ENCODE measurements around the gene IL20.
"Not testable (repeated sequence)": the region's sequence is repeated elsewhere in the genome, so short reads cannot be mapped to it uniquely, and the experiment has no call there.

IL20 gene

GRCh38 chr1:206846487-206846886 is 18.9 kb upstream of the IL20 start:
- no peak for DNase-seq

DNA sequence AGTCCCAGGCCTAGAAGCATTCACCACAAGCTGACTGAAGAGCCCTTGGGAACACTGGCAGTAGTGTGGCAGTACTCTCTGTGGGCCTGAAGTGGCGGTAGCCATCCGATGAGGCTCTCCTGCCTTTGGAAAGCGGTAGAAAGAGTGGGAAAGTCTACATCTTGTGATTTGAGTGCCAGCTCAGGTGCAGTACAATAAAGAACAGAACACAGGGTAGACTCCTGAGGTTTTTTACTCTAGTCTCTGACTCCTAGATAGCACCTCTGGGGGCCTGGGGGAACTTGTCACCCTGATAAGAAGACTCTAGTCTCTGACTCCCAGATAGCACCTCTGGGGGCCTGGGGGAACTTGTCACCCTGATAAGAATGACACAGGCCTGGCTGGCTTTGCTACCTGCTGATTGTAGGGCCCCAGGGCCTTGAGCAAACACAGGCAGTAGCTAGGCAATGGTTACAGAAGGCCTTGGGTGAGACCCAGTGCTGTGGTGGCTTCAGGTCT is 18.0 kb upstream of the IL20 start:
- no peak for DNase-seq

DNA sequence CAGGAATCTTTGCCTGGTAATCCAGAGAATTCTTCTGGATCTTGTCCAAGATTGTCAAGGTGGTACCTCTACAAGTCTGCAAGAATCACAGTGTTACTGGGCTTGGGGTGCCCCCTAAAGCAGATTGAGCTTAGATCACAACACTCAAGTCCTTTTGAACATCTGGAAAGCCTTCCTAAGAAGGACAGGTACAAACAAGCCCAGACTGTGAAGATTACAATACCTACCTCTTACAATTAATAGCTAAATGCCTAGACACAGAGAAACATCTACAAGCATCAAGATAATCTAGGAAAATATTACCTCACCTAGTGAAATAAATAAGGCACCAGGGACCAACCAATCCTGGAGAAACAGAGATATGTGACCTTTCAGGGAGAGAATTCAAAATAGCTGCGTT is 17.5 kb upstream of the IL20 start:
- DNase-seq = no peak

DNA sequence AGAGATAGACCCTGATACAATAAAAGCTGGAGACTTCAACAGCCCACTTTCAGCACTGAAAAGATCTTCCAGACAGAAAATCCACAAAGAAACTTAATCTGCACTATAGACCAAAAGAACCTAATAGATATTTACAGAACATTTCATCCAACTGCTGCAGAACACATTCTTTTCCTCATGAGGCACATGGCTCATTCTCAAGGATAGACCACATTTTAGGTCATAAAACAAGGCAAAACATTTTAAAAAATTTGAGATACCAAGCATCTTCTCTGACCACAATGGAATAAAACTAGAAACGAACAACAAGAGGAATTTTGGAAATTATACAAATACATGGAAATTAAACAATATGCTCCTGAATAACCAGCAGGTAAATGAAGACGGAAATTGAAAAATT is 15.0 kb upstream of the IL20 start:
- DNase-seq = no peak

- DNase-seq = no peak
Measured at GRCh38 chr1:206851341-206852010, 13.9 kb upstream of the IL20 start.

GRCh38 chr1:206852662-206853061 is 12.8 kb upstream of the IL20 start:
- DNase-seq = not testable (repeated sequence)

- not testable (repeated sequence) for DNase-seq
Measured at GRCh38 chr1:206853696-206854095, 11.7 kb upstream of the IL20 start.

DNA sequence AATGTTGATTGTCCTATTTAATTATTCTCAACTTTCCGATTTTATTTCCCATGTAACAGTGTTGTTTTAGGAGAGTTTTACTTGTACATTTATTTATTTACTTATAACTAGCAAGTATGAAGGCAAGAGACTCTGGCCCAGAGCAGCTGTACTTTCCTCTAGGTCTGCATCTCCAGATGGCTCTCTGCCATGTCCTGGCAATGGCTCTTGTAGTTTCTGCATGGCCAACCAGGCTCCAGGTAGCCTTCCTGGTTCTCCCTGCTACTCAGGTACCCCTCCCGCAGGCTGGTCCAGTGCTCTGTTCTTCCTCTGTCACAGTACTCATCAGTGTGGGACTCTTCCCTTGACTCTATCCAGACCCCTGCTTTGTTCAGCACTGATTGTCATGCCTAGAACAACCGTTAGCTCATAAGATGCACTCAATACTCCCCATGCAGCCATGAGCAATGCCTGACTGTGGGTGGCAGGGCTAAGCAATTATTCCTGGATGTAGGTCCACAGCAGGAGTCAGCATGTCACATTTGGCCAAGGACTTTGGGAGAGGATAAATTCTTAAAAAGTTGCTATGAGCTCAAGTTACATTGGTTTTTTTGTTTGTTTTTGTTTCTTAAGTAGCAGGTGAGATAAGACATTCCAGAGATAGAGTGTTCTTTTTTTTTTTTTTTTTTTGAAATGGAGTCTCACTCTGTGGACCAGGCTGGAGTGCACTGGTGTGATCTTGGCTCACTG is 10.9 kb upstream of the IL20 start:
- no peak for DNase-seq

DNA sequence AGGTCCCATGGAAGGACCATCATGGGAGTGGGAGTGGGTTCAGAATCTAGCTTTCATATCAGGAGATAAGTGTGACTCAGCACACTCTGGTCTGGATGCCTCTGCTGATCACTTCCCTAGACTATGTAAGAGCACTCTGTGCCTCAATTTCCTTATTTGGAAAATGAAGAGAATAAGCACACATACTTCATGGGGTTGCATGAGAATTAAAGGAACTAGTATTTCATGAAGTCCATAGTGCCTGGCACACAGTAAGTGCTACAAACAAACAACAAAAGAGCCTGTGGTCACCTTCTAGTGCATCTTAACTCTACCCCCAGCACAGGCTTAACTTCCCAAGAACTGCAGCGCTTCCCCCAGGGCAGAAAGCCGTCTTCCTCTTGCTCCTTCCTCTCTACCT is 9.6 kb upstream of the IL20 start:
- no peak for DNase-seq

- DNase-seq = no peak
Measured at GRCh38 chr1:206856674-206857464, 8.6 kb upstream of the IL20 start.

- DNase-seq = no peak
Measured at GRCh38 chr1:206859082-206859521, 6.3 kb upstream of the IL20 start.

DNA sequence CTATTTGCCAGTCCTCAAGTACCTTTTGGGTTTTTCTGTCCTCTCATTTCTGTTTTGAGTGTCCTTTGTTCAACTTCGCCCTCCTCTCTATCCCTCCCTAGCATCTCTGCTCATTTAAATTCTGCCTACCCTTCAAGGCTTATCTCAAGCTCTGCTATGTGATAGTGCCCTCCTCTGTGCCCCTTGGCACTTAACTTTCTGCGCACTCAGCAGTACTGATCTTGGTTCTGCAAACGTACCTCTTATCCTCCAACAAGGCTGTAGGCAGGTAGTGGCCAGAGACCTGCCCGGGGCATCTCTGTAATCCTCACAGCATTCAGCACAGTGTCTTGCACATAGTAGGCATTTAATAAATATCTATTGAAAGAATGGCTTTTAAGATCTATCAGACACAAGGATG is 5.3 kb upstream of the IL20 start:
- DNase-seq = no peak

GRCh38 chr1:206863266-206863665 is 2.2 kb upstream of the IL20 start:
- DNase-seq = no peak

GRCh38 chr1:206866062-206866461 is 639 bp downstream of the IL20 start:
- DNase-seq = no peak

DNA sequence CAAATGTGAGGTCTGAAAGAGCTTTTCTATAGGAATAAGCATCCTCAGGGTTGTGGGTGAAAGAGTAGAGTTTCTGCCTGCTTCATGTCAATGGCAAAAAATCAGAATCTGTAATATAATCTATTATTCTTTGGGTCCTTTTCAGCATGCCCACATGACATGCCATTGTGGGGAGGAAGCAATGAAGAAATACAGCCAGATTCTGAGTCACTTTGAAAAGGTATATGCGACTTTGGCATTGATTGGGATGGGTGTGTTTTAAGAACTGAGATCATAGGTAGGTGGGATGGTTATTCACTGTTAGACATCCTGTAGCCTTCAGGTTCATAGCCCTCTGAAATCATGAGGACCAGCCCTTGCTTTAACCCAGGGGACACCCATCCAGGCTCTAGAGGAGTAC is 1.8 kb downstream of the IL20 start:
- no peak for DNase-seq

DNA sequence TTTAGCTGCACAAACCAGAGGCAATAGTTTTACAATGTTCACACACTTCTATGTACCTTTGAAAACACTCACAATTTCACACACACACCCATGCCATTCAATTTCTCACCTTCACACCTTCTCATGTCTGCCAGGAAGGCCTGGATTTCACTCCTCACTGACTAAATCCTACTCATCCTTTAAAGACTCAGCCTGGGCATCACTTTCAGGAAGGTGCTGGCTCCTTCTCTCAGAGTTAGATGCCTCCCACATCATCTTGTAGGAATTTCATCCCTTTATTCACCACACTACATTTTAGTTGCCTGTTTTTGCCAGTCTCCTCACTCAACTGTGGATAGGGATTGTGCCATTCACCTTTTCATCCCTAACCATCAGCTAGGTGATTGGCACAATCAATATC is 2.3 kb downstream of the IL20 start:
- DNase-seq = no peak

GRCh38 chr1:206868264-206868663 is 2.8 kb downstream of the IL20 start:
- no peak for DNase-seq

- no peak for DNase-seq
Measured at GRCh38 chr1:206872139-206872538, 6.7 kb downstream of the IL20 start.

DNA sequence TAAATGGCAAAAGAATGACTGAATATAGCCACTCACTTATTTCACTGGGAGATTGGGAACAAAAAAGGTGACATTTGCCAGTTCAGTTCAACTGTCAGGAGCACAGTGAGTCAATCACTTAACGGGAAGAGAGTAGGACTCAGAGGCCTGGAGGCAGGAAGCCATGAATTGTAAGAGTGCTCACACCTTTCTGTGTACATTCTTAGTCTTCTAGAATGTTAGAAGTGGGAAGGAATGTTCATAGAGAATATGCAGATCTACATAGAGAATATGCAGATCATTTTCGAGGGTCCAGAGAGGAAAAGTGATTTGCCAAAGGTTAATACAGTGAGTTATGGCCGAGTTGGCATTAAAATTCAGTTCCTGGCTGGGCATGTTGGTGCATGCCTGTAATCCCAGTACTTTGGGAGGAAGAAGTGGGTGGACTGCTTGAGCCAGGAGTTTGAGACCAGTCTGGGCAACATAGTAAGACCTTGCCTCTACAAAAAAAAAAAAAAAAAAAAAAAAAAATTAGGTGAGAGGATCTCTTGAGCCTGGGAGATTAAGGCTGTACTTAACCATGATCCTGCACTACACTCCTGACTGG is 8.3 kb downstream of the IL20 start:
- DNase-seq = no peak

- DNase-seq = no peak
Measured at GRCh38 chr1:206875752-206876377, 10.4 kb downstream of the IL20 start.

GRCh38 chr1:206878456-206878855 is 13.0 kb downstream of the IL20 start:
- no peak for DNase-seq

DNA sequence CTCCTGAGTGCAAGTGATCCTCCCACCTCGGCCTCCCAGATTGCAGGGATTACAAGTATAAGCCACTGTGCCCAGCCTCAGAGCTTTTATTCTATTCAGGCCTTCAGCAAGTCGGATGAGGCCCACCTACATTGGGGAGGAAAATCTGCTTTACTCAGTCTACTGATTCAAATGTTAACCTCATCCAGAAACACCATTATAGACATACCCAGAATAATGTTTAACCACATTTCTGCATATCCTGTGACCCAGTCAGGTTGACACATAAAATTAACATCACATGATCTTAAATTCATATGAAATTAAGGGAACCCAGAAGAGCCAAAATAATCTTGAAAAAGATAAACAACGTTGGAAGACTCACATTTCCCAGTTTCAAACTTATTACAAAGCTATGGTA is 14.9 kb downstream of the IL20 start:
- no peak for DNase-seq

DNA sequence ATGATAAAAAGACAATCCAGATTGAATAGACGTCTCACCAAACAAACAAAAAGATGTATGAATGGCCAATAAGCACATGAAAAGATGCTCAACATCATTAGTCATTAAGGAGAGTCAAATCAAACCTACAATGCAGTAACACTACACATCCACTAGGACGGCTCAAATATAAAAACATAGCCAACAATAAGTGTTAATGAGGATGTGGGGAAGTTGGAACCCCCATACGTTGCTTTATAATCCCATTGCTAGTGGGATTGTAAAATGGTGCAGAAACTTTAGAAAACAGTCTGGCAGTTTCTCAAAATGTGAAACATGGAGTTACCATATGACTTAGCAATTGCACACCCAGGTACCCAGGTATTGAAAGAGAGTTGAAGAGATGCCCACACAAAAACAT is 17.1 kb downstream of the IL20 start:
- no peak for DNase-seq
